GM12865 (cell line): Measurements from ENCODE around the gene FOXP1.

Source experiments
- DNase-seq: peaks from one replicate; pipeline ENCODE4 v3.0.0; 2010; ENCODE audit warnings: low read depth
- H3K4me3 ChIP-seq: 2 replicates; pipeline ENCODE4 v1.5.1; 2011; ENCODE audit warnings: mild to moderate bottlenecking, low read depth, low read length, control low read depth
- TF ChIP-seq, protein P1 (sequence below): IDR thresholded peaks from 2 replicates; pipeline ENCODE4 v1.5.1; 2011; ENCODE audit warnings: low read length, control low read depth, low read depth, inconsistent platforms; ENCODE audit not compliant: insufficient read depth; ENCODE audit errors: missing control alignments

FOXP1 gene

GRCh38 chr3:70973558-70973957 lies 610.0 kb downstream of the FOXP1 start:
- TF ChIP-seq, protein P1, sequence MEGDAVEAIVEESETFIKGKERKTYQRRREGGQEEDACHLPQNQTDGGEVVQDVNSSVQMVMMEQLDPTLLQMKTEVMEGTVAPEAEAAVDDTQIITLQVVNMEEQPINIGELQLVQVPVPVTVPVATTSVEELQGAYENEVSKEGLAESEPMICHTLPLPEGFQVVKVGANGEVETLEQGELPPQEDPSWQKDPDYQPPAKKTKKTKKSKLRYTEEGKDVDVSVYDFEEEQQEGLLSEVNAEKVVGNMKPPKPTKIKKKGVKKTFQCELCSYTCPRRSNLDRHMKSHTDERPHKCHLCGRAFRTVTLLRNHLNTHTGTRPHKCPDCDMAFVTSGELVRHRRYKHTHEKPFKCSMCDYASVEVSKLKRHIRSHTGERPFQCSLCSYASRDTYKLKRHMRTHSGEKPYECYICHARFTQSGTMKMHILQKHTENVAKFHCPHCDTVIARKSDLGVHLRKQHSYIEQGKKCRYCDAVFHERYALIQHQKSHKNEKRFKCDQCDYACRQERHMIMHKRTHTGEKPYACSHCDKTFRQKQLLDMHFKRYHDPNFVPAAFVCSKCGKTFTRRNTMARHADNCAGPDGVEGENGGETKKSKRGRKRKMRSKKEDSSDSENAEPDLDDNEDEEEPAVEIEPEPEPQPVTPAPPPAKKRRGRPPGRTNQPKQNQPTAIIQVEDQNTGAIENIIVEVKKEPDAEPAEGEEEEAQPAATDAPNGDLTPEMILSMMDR = no peak
- DNase-seq = no peak
- no peak overlapping the region for H3K4me3 ChIP-seq

DNA sequence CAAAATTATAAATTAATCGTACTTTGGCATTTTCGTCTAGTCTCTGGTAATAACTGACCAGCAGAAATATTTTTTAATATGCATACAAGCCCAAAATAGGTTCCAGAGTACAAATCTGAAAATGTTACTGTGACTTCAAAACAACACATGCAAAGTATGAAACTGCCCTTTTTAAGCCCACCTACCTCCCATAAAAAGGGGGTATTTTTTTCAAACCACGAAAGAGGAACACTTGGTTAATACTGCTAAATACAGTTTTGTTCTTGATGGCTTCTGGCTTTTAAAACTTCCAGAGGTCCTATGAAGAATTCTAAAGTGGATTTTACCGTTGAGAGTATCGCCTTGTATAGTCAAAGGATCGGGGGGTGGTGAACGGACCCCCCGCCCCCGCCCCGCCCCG lies 610.7 kb downstream of the FOXP1 start:
- TF ChIP-seq, protein P1 = no peak
- no peak overlapping the region for H3K4me3 ChIP-seq
- no peak for DNase-seq

GRCh38 chr3:70970952-70971351 lies 612.6 kb downstream of the FOXP1 start:
- H3K4me3 ChIP-seq = no peak overlapping the region
- DNase-seq = no peak
- TF ChIP-seq, protein P1 = no peak

GRCh38 chr3:70970171-70970570 lies 613.4 kb downstream of the FOXP1 start:
- no peak for DNase-seq
- H3K4me3 ChIP-seq = no peak overlapping the region
- TF ChIP-seq, protein P1 = no peak

DNA sequence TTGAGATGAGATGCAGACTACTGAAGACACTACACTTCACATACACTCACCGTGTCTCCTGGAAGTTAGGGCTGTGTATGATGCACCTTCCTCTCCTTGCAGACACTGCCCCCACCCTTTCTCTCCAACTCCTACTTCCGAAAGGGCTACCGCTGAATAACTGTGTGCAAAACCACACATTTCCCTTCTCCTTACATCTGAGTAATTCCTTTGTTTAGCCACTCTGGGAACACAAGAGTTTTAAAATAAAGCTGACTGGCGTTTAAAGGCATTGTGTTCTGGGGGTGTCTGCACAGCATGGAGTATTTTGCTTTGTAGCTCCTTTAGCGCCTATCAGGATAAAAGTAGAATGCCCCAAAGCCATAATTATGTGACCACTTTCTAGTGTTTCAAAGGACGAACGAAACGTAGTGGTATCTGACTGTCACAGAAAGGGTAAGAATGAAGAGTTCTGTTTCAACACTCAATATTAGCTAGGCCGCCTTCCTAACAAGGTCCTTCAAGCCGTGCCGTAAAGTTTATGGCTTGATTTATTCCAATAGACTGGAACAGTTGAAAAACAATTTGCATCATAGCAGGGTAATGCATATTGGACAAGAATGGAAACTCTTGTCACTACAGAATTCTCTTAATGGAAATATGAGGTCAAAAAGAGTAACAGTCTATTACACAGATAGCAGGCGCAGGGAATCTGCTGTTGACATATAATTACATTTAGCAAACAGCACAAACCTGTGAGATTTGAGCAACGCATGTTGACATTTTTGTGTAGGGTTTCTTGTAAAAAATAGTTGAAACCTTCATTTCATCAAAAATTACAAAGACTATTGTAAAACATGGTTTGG lies 619.9 kb downstream of the FOXP1 start:
- no peak for DNase-seq
- no peak overlapping the region for H3K4me3 ChIP-seq
- TF ChIP-seq, protein P1 = no peak

GRCh38 chr3:70959506-70960291 lies 623.8 kb downstream of the FOXP1 start:
- TF ChIP-seq, protein P1 = no peak
- no peak for DNase-seq
- H3K4me3 ChIP-seq = no peak overlapping the region
